ENCODE results near the gene SEMA6D.

Gene SEMA6D

GRCh38 chr15:47792231-47792630 lies 74.9 kb downstream of the SEMA6D start:
- DNase-seq = no peak

GRCh38 chr15:47794252-47794914 lies 77.1 kb downstream of the SEMA6D start:
- no peak for DNase-seq

GRCh38 chr15:47795864-47796263 lies 78.6 kb downstream of the SEMA6D start:
- DNase-seq = no peak

- DNase-seq = no peak
Measured at GRCh38 chr15:47796339-47796738, 79.0 kb downstream of the SEMA6D start.

- no peak for DNase-seq
Measured at GRCh38 chr15:47796830-47797229, 79.5 kb downstream of the SEMA6D start.

GRCh38 chr15:47801522-47801921 lies 84.2 kb downstream of the SEMA6D start:
- DNase-seq = no peak

- no peak for DNase-seq
Measured at GRCh38 chr15:47802216-47802615, 84.9 kb downstream of the SEMA6D start.

- no peak for DNase-seq
Measured at GRCh38 chr15:47803767-47804166, 86.5 kb downstream of the SEMA6D start.

- DNase-seq = no peak
Measured at GRCh38 chr15:47804733-47805132, 87.4 kb downstream of the SEMA6D start.

GRCh38 chr15:47806008-47806407 lies 88.7 kb downstream of the SEMA6D start:
- DNase-seq = no peak

- DNase-seq = no peak
Measured at GRCh38 chr15:47811172-47811571, 93.9 kb downstream of the SEMA6D start.

- no peak for DNase-seq
Measured at GRCh38 chr15:47812470-47812999, 95.2 kb downstream of the SEMA6D start.

GRCh38 chr15:47813748-47814384 lies 96.6 kb downstream of the SEMA6D start:
- no peak for DNase-seq

- DNase-seq = no peak
Measured at GRCh38 chr15:47814620-47815019, 97.3 kb downstream of the SEMA6D start.

- no peak for DNase-seq
Measured at GRCh38 chr15:47817969-47818548, 100.8 kb downstream of the SEMA6D start.

GRCh38 chr15:47819158-47819557 lies 101.9 kb downstream of the SEMA6D start:
- DNase-seq = no peak

- DNase-seq = no peak
Measured at GRCh38 chr15:47820057-47820746, 102.9 kb downstream of the SEMA6D start.

GRCh38 chr15:47820747-47821319 lies 103.5 kb downstream of the SEMA6D start:
- no peak for DNase-seq

- DNase-seq = no peak
Measured at GRCh38 chr15:47822048-47822447, 104.7 kb downstream of the SEMA6D start.

All from activated CD4-positive, CD25-positive, alpha-beta regulatory T cell treated with anti-CD3 and anti-CD28 coated beads, Interleukin-2, amount 50 U/mL, for 72 hours (primary cell).